Putamen (tissue), 1 donor: ENCODE measurements around the gene ARNT2.

Experiments
- DNase-seq: peaks from one replicate; pipeline ENCODE4 v3.0.0-alpha.2; 2016; ENCODE audit warnings: low spot score

The ARNT2 gene

GRCh38 chr15:80556694-80557367 is 152.6 kb downstream of the ARNT2 start:
- DNase-seq: no peak

GRCh38 chr15:80557441-80558234 is 153.5 kb downstream of the ARNT2 start:
- DNase-seq: no peak

GRCh38 chr15:80558631-80559319 is 154.6 kb downstream of the ARNT2 start:
- no peak for DNase-seq

GRCh38 chr15:80559320-80559693 is 155.1 kb downstream of the ARNT2 start:
- DNase-seq: no peak

GRCh38 chr15:80559761-80560160 is 155.6 kb downstream of the ARNT2 start:
- no peak for DNase-seq

- DNase-seq: no peak
These were observed 156.6 kb downstream of the ARNT2 start for GRCh38 chr15:80560601-80561400.

- DNase-seq: no peak
These were observed 157.3 kb downstream of the ARNT2 start for GRCh38 chr15:80561500-80561899.

- DNase-seq: no peak
These were observed 157.9 kb downstream of the ARNT2 start for GRCh38 chr15:80562033-80562432.

GRCh38 chr15:80562846-80563245 is 158.7 kb downstream of the ARNT2 start:
- DNase-seq: no peak

GRCh38 chr15:80563372-80563997 is 159.3 kb downstream of the ARNT2 start:
- peak; percentile 70 for DNase-seq

- DNase-seq: no peak
These were observed 159.9 kb downstream of the ARNT2 start for GRCh38 chr15:80564056-80564455.

GRCh38 chr15:80565398-80565797 is 161.2 kb downstream of the ARNT2 start:
- no peak for DNase-seq

- no peak for DNase-seq
These were observed 161.8 kb downstream of the ARNT2 start for GRCh38 chr15:80565988-80566387.

- DNase-seq: peak; percentile 83
These were observed 163.6 kb downstream of the ARNT2 start for GRCh38 chr15:80567721-80568157.

- DNase-seq: no peak
These were observed 164.1 kb downstream of the ARNT2 start for GRCh38 chr15:80568298-80568697.

GRCh38 chr15:80568876-80569605 is 164.9 kb downstream of the ARNT2 start:
- no peak for DNase-seq

GRCh38 chr15:80569656-80570055 is 165.5 kb downstream of the ARNT2 start:
- DNase-seq: no peak

- DNase-seq: no peak
These were observed 166.4 kb downstream of the ARNT2 start for GRCh38 chr15:80570553-80570952.

- DNase-seq: no peak
These were observed 168.2 kb downstream of the ARNT2 start for GRCh38 chr15:80572337-80572736.

- DNase-seq: no peak
These were observed 169.4 kb downstream of the ARNT2 start for GRCh38 chr15:80573606-80574005.

GRCh38 chr15:80574590-80574989 is 170.4 kb downstream of the ARNT2 start:
- DNase-seq: no peak
